Skin epidermis (tissue), 12 donors: ENCODE data around the gene AP3D1.

Experiments
- H3K27ac ChIP-seq, 21 experiments: fragments of 200-600 bp; sonication (generic) in 11 of 21; one replicate each; pipeline ENCODE4 v1.5.0; 2020; ENCODE audit warnings: mild to moderate bottlenecking in 3 of 21, inconsistent platforms in 2 of 21, moderate library complexity in 2 of 21
- H3K4me3 ChIP-seq, 7 experiments: fragments of 200-600 bp; sonication (generic) in 2 of 7; one replicate each; pipeline ENCODE4 v1.5.0; 2020; ENCODE audit warnings: inconsistent platforms in 2 of 7, mild to moderate bottlenecking in 2 of 7, moderate library complexity in 1 of 7

AP3D1 gene

GRCh38 chr19:2115911-2116426, 35.4 kb downstream of the AP3D1 start:
- H3K4me3 ChIP-seq: no peak overlapping the region
- no peak overlapping the region for H3K27ac ChIP-seq

DNA sequence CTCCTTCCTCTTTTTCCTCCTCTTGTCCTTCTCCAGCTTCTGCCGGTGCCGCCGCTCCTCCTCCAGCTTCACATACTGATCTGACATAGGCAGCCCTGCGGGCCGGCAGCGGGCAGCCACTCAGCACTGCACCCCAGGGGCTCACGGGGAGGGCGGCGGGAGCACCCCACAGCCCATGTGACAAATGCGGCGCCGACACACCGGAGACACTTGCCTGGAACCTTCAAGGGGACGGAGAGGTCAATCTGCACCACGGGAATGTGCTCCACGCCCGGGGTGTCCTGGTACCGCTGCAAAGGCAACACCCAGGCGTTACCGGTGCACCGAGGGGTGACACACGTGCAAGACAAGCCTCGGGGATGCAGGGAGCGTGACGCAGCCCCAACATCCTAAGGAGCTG, 36.0 kb downstream of the AP3D1 start:
- H3K27ac ChIP-seq: no peak overlapping the region

GRCh38 chr19:2114821-2115220, 36.5 kb downstream of the AP3D1 start:
- Histone ChIP-seq H3K4me3 (no peak overlapping the region), H3K27ac (no peak overlapping the region)

More for the DNA sequence above, 36.0 kb downstream of the AP3D1 start:
- H3K4me3 ChIP-seq: no peak overlapping the region

DNA sequence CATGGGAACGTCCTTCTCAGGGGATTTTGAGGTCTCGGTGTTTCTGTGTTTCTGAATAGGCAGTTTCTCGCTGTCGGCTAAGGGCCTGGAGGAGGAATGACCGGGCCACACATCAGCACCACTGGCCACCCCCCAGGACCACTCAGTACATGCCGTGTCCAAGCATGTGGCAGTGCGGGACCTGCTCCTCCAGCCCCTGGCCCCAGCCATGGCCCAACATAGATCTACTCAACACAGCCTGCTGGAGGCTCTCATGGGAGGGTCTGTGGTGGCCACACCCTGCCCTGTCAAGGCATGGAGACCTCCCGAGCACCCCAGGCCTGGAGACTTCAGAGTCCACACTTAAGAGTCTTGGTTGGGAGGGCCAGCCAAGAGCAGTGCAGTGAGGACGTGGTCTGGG, 37.1 kb downstream of the AP3D1 start:
- H3K27ac ChIP-seq: no peak overlapping the region

GRCh38 chr19:2113439-2114211, 37.7 kb downstream of the AP3D1 start:
- Histone ChIP-seq H3K4me3 (no peak overlapping the region), H3K27ac (no peak overlapping the region)

More for the DNA sequence above, 37.1 kb downstream of the AP3D1 start:
- H3K4me3 ChIP-seq: no peak overlapping the region

DNA sequence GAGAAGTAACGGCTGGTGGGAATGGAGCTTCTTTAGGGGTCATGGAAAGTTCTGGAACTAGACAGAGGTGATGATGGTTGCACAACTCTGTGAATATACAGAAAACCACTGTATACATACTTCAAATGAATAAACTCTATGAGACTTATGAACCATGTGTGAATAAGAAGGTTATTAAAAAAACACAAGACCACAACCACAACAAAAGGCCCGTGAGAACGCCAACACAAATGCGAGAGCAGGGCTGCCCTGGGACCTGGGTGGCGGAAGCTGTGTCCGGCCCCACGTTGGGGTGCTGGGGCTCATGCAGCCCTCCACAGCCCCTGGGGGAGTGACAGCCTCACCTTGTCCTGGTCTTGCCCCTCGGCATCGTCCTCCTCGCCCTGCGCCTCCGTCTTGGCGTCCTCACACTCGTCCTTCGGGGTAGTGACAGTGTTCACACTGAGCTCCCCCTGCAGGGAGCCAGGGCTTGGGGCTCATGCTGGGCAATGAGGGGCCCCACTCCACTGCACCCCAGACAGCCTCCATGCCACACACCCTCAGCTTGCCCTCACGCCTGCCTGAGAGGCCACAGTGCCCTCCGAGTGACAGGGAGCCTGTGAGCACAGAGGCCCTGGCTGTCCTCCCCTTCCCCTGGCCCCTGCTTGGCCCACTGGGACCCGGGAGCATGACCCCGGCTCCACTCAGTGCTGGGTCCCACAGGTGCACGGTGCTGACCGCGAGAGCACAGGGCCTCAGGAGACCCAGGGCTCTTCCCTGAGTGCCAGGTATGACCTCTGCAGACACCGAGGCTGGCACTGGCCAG, 38.6 kb downstream of the AP3D1 start:
- Histone ChIP-seq H3K4me3 (no peak overlapping the region), H3K27ac (no peak overlapping the region)

- no peak overlapping the region for H3K27ac ChIP-seq
Observed at GRCh38 chr19:2111886-2112285, 39.5 kb downstream of the AP3D1 start.

DNA sequence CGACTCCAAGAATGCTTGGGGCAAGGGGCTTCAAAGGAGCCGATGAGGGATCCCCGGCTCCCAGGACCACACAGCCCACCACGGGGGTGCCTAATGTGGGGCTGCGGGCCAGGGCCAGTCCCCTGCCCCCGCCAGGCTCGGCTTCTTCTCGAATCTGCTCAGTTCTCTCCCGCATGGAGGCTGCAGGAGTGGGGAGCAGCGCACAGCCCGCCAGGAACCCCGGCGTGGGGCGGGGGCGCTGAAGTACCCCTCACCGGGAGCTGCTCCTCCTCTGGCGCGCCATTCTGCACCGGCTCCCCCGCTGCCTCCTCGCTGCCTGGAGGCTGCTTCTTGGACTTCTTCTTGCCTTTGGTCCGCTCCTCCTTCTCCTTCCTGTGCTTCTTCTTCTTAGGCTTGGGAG, 39.9 kb downstream of the AP3D1 start:
- H3K27ac ChIP-seq: no peak overlapping the region
- H3K4me3 ChIP-seq: no peak overlapping the region

More at GRCh38 chr19:2111886-2112285, 39.5 kb downstream of the AP3D1 start:
- no peak overlapping the region for H3K4me3 ChIP-seq

DNA sequence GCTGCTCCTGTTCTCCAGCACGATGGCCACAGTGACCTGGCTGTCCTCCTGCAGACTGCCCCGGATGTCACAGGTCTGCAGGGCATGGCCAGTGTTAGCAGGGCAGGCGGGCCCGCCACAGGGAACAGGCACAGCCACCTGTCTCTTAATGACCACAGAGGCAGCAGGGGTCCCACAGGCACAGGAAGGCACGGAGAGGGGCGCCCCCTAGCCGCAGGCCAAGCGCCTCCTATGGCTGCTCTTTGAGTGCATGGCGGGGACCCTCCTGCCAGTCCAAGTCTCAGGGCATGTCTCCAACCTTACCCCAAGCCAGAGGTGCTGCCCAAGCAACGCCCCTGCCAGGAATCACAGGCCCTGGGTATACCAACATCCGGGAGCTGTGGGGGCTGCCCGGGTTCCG, 40.5 kb downstream of the AP3D1 start:
- H3K4me3 ChIP-seq: no peak overlapping the region
- no peak overlapping the region for H3K27ac ChIP-seq

DNA sequence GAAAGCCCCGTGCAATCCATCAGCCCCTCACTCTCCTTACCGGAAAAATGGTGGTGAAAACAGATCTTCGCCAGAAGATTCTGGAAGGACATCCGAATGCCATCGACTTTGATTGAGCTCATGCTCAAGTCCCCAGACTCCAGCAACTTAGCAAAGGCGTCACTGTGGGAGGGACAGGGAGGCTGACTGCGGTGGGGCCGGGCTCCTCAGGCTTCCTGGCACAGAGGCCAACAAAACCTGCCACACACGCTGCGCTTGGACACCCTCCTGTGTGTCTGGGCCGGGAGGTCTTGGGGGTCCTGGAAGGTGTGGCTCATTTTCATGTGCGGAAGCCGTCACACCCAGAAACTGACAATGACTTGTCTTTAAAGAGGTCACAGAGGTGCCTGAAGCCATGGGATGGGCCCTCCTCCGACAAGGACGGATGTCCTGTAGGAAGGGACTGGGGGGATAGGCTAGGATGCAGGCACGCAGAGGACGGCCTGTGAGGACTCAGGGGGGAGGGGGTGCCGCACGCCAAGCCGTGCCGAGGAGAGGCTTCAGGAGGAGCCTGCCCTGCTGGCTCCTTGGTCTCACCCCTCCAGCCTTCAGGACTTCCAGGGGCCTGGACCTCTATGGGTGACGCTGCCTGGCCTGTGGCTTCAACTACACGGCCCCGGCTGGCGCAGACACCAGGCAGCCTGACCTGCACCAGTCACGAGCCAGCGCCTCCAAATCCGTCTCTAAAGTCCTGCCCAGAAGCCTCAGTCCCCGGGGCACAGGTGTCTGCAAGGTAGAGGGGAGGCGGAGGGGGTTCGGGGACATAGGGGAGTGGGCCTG, 42.1 kb downstream of the AP3D1 start:
- Histone ChIP-seq H3K4me3 (no peak overlapping the region), H3K27ac (no peak overlapping the region)

- H3K4me3 ChIP-seq: no peak overlapping the region
- H3K27ac ChIP-seq: no peak overlapping the region
Observed at GRCh38 chr19:2108251-2109016, 42.9 kb downstream of the AP3D1 start.

GRCh38 chr19:2103045-2103707, 48.2 kb downstream of the AP3D1 start:
- Histone ChIP-seq H3K27ac (no peak overlapping the region), H3K4me3 (no peak overlapping the region)

GRCh38 chr19:2101417-2102335, 49.7 kb downstream of the AP3D1 start:
- H3K4me3 ChIP-seq: no peak overlapping the region
- no peak overlapping the region for H3K27ac ChIP-seq

DNA sequence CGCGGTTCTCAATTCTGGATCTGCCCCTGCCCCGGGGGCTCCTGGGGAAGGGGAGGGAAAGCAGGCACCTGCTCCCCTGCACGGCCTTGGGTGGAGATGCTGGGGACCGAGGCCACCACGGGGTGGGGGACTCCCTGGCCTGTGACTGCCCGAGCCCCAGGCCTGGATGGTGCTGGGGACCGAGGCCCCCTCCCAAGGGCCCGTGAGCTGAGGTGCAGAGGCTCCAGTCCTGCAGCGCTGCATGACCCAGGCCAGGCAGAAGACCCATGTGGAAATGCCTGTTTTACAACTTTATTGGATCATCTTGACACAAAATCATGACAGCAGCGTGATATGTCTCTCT, 50.7 kb downstream of the AP3D1 start:
- H3K27ac ChIP-seq: no peak overlapping the region

DNA sequence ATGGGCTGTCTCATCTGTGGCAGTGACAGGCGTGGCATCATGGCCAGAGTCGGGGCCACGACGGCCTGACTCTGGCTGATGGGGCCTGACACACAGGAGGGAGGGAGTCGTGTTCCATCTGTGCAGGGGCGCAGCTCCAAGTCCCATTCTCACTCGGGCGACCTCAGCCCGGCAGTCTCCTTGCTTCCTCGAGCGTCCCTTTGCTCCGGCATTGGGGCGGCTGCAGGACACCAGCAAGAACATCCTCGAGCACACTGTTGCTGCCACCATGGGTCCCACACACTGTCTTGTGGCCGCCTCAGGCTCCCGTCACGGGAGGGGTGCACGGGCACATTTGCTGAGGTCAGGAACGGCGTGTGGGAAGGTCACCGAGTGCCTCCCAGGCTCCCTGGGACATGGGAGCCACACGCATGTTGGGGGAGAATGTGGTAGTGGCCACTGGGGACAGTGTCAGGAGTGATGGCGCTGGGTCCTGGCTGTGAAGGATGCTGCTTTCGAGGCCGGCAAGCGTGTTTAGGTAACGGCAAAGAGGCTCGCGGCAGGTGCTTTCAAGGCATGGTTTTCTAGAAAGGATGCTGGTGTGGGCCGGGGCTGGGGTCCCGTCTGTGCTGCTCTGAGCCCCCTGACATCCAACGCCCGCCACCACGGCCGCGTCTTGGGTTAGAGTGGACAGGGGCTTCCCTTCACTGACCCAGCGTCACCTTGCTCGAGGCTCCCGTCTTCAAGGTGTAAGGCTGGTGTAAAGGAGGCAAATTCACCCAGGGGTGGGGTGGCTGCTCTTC, 51.2 kb downstream of the AP3D1 start:
- Histone ChIP-seq H3K4me3 (no peak overlapping the region), H3K27ac (no peak overlapping the region)

More for the DNA sequence above, 50.7 kb downstream of the AP3D1 start:
- H3K4me3 ChIP-seq: no peak overlapping the region

DNA sequence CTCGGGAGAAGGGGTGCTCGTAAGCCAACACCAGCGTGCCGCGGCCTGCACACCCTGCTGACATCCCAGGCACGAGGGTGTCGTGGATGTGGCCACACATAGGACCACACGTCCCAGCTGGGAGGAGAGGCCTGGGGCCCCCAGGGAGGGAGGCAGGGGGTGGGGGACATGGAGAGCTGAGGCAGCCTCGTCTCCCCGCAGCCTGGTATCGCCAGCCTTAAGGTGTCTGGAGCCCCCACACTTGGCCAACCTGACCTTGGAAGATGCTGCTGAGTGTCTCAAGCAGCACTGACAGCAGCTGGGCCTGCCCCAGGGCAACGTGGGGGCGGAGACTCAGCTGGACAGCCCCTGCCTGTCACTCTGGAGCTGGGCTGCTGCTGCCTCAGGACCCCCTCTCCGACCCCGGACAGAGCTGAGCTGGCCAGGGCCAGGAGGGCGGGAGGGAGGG, 52.3 kb downstream of the AP3D1 start:
- H3K4me3 ChIP-seq: no peak overlapping the region
- H3K27ac ChIP-seq: no peak overlapping the region

DNA sequence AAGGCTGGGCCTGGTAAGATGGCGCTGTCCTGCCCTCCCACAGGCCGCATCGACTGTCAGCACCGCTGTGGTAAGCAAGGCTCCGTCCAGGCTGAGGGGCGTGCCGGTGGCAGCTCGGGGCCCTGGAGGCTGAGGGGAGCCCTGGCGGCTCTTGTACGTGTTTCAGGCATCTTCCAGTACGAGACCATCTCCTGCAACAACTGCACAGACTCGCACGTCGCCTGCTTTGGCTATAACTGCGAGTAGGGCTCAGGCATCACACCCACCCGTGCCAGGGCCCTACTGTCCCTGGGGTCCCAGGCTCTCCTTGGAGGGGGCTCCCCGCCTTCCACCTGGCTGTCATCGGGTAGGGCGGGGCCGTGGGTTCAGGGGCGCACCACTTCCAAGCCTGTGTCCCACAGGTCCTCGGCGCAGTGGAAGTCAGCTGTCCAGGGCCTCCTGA, 53.5 kb downstream of the AP3D1 start:
- Histone ChIP-seq H3K4me3 (peak overlapping the region in 1 of 7 experiments; percentile 42), H3K27ac (no peak overlapping the region)
